Measurements from ENCODE around the gene FIG4. TPM values are rescaled to one million over a fixed set of nuclear protein-coding genes. Genes with fewer than 3 reads are reported as not detected.
A peak's percentile ranks its signal among the peaks of the same experiment; 100 is the strongest.

Gene FIG4
- polyA plus RNA-seq, 1 of the 3 experiments (the other 2 are of a cell fraction) = 6.8 TPM

- DNase-seq = no peak
- H3K9me3 ChIP-seq = no peaks in the 10 kb centered on the region
- POLR2A ChIA-PET = no interaction called here
- H3K4me1 ChIP-seq (ENCODE audit: control insufficient read depth in 1 of 2, insufficient read depth in 2 of 2, low read depth in 1 of 2, low read length in 1 of 2) = peaks cover 0 to 9% of the 10 kb centered on the region in 2 experiments; a peak in 1 of 4 replicates
- H4K20me1 ChIP-seq (ENCODE audit: insufficient read depth) = no peaks in the 10 kb centered on the region
- CTCF ChIA-PET = interaction anchor here (0.6 to 1.3 kb wide), 2 partner anchors 34 to 144 kb away, joined by 3 read pairs; no protein-coding TSS in a partner anchor
- no peaks in the 10 kb centered on the region for H3K79me2 ChIP-seq (ENCODE audit: insufficient read depth)
- no peaks in the 10 kb centered on the region for H3K27me3 ChIP-seq (ENCODE audit: insufficient read depth)
- 54% methylated on average over 2 of the region's 2 CpGs for WGBS (ENCODE audit: low lambda C conversion rate)
- no peaks in the 10 kb centered on the region for H3K36me3 ChIP-seq (replicated peaks in 1 of 2; ENCODE audit: control insufficient read depth in 1 of 2, insufficient read depth in 2 of 2, low read length in 1 of 2)
- no peak overlapping the region for H3K4me3 ChIP-seq (ENCODE audit: low read depth in 2 of 2, low read length in 1 of 2)
- H3K4me2 ChIP-seq = no peak overlapping the region
- TF ChIP-seq MXI1 (IDR thresholded peaks at IDR 0.05; ENCODE audit: low read depth, low read length) = no peak
- TF ChIP-seq PBX3 (IDR thresholded peaks at IDR 0.05) = peak; percentile 61
- TF ChIP-seq RXRA (IDR thresholded peaks at IDR 0.05; ENCODE audit: borderline replicate concordance, low read depth) = no peak
- TF ChIP-seq FOSL2 (IDR thresholded peaks at IDR 0.05; ENCODE audit: borderline replicate concordance, low read depth) = no peak
- peak; percentile 32; the same call in 1 of the 2 replicates for TF ChIP-seq TCF12 (IDR thresholded peaks at IDR 0.05)
- peak; percentile 35 for TF ChIP-seq JUND (IDR thresholded peaks at IDR 0.05)
- peaks cover 8% of the 10 kb centered on the region for H3F3A ChIP-seq (replicated peaks; ENCODE audit: insufficient read depth)
- no peaks in the 10 kb centered on the region for H3K9me2 ChIP-seq
- H3K27ac ChIP-seq (ENCODE audit: low read depth in 2 of 2, low read length in 1 of 2) = peak overlapping the region in 1 of 2 experiments; percentile 9; a peak in 2 of 4 replicates
- H3K9ac ChIP-seq = no peak overlapping the region
- 0 out of 2 replicates have a peak overlapping the region, but pooled peaks have one; percentile 14 for H2AFZ ChIP-seq (ENCODE audit: low read depth)
Measured at GRCh38 chr6:109671733-109672132, 19.4 kb upstream of the FIG4 start.

GRCh38 chr6:109672175-109672574 lies 18.9 kb upstream of the FIG4 start:
- Histone ChIP-seq H3K27me3 (ENCODE audit: insufficient read depth) (no peaks in the 10 kb centered on the region), H3K79me2 (ENCODE audit: insufficient read depth) (no peaks in the 10 kb centered on the region), H3K9me3 (no peaks in the 10 kb centered on the region), H3F3A (replicated peaks; ENCODE audit: insufficient read depth) (peaks cover 8% of the 10 kb centered on the region), H2AFZ (ENCODE audit: low read depth) (0 out of 2 replicates have a peak overlapping the region, but pooled peaks have one; percentile 14), H3K4me3 (ENCODE audit: low read depth in 2 of 2, low read length in 1 of 2) (no peak overlapping the region), H3K4me1 (ENCODE audit: control insufficient read depth in 1 of 2, insufficient read depth in 2 of 2, low read depth in 1 of 2, low read length in 1 of 2) (peaks cover 0 to 9% of the 10 kb centered on the region in 2 experiments; a peak in 1 of 4 replicates), H3K4me2 (no peak overlapping the region), H3K36me3 (replicated peaks in 1 of 2; ENCODE audit: control insufficient read depth in 1 of 2, insufficient read depth in 2 of 2, low read length in 1 of 2) (no peaks in the 10 kb centered on the region), H3K9ac (no peak overlapping the region), H3K27ac (ENCODE audit: low read depth in 2 of 2, low read length in 1 of 2) (peak overlapping the region in 1 of 2 experiments; percentile 9; a peak in 1 of 4 replicates), H4K20me1 (ENCODE audit: insufficient read depth) (no peaks in the 10 kb centered on the region), H3K9me2 (no peaks in the 10 kb centered on the region)
- ChIA-PET CTCF (interaction anchor here (1.3 kb wide), 1 partner anchor 145 kb away, joined by 3 read pairs; no protein-coding TSS in a partner anchor), POLR2A (no interaction called here)
- WGBS (ENCODE audit: low lambda C conversion rate) = 50% methylated on average over 1 of the region's 1 CpG
- TF ChIP-seq ZBTB33 (IDR thresholded peaks at IDR 0.05; ENCODE audit: borderline replicate concordance, low read depth) (no peak), FOSL2 (IDR thresholded peaks at IDR 0.05; ENCODE audit: borderline replicate concordance, low read depth) (no peak), TCF12 (IDR thresholded peaks at IDR 0.05) (no peak), EZH2phosphoT487 (IDR thresholded peaks at IDR 0.05; ENCODE audit: borderline replicate concordance, low read depth) (no peak), TAF1 (IDR thresholded peaks at IDR 0.05; ENCODE audit: borderline replicate concordance, low read depth, low read length) (no peak), YY1 (IDR thresholded peaks at IDR 0.05; ENCODE audit: low read depth) (no peak), CTCF (IDR thresholded peaks at IDR 0.05) (no peak), MXI1 (IDR thresholded peaks at IDR 0.05; ENCODE audit: low read depth, low read length) (no peak), FOXJ3 (CRISPR knock-in tag; IDR thresholded peaks at IDR 0.05) (no peak), GATA2 (CRISPR knock-in tag; IDR thresholded peaks at IDR 0.05) (no peak), SMC3 (IDR thresholded peaks at IDR 0.05; ENCODE audit: low read depth, low read length) (no peak), GABPA (IDR thresholded peaks at IDR 0.05; ENCODE audit: low read depth) (no peak), TEAD4 (IDR thresholded peaks at IDR 0.05; ENCODE audit: borderline replicate concordance, insufficient read depth) (no peak), NFIC (IDR thresholded peaks at IDR 0.05; ENCODE audit: borderline replicate concordance) (no peak), JUND (IDR thresholded peaks at IDR 0.05) (no peak), POLR2AphosphoS5 (IDR thresholded peaks at IDR 0.05; ENCODE audit: low read depth, low read length) (no peak)
- DNase-seq = no peak
